GM21737 (cell line): ENCODE data around the gene SLC1A1.

Source experiments
- ATAC-seq: cut with Tn5 transposase; IDR thresholded peaks from one replicate; pipeline ENCODE4 v1.9.1; 2021; ENCODE audit warnings: mild to moderate bottlenecking, moderate library complexity; ENCODE audit not compliant: unreplicated experiment

The SLC1A1 gene

GRCh38 chr9:4489919-4490704, at the start of gene SLC1A1:
Gene SLC1A1, plus strand, starts transcription at chr9:4490468. Its CDS starts 212 bp downstream, at chr9:4490680.
- ATAC-seq, result peak; percentile 70

- ATAC-seq, result no peak
These were observed 47.5 kb upstream of the SLC1A1 start for GRCh38 chr9:4442806-4443205.

GRCh38 chr9:4443439-4443838, 46.8 kb upstream of the SLC1A1 start:
- ATAC-seq, result no peak

- ATAC-seq, result no peak
These were observed 28.8 kb upstream of the SLC1A1 start for GRCh38 chr9:4461437-4461836.

- ATAC-seq, result no peak
These were observed 26.4 kb upstream of the SLC1A1 start for GRCh38 chr9:4463824-4464223.

- peak; percentile 94 for ATAC-seq
These were observed 25.3 kb upstream of the SLC1A1 start for GRCh38 chr9:4464911-4465513.

GRCh38 chr9:4465910-4466309, 24.4 kb upstream of the SLC1A1 start:
- no peak for ATAC-seq

- ATAC-seq, result no peak
These were observed 15.0 kb upstream of the SLC1A1 start for GRCh38 chr9:4475301-4475700.

- ATAC-seq, result no peak
These were observed 4.1 kb upstream of the SLC1A1 start for GRCh38 chr9:4486176-4486575.

- ATAC-seq, result no peak
These were observed 728 bp upstream of the SLC1A1 start for GRCh38 chr9:4489562-4489918.

GRCh38 chr9:4490705-4491625, 697 bp downstream of the SLC1A1 start:
- ATAC-seq, result peak; percentile 13

- ATAC-seq, result no peak
These were observed 1.3 kb downstream of the SLC1A1 start for GRCh38 chr9:4491626-4491975.

GRCh38 chr9:4494332-4494731, 4.1 kb downstream of the SLC1A1 start:
- ATAC-seq, result no peak

GRCh38 chr9:4494806-4495205, 4.5 kb downstream of the SLC1A1 start:
- no peak for ATAC-seq

GRCh38 chr9:4495537-4495936, 5.3 kb downstream of the SLC1A1 start:
- ATAC-seq, result no peak

GRCh38 chr9:4496497-4496896, 6.2 kb downstream of the SLC1A1 start:
- no peak for ATAC-seq

GRCh38 chr9:4497395-4497794, 7.1 kb downstream of the SLC1A1 start:
- no peak for ATAC-seq

- ATAC-seq, result no peak
These were observed 7.6 kb downstream of the SLC1A1 start for GRCh38 chr9:4497855-4498254.

GRCh38 chr9:4499917-4500316, 9.6 kb downstream of the SLC1A1 start:
- ATAC-seq, result no peak

- no peak for ATAC-seq
These were observed 10.9 kb downstream of the SLC1A1 start for GRCh38 chr9:4501147-4501507.

- no peak for ATAC-seq
These were observed 12.2 kb downstream of the SLC1A1 start for GRCh38 chr9:4502444-4502843.

- ATAC-seq, result no peak
These were observed 12.8 kb downstream of the SLC1A1 start for GRCh38 chr9:4503103-4503502.
